GM18505 (cell line): ENCODE data around the gene PLK3.
"Not testable (repeated sequence)": the region's sequence is repeated elsewhere in the genome, so short reads cannot be mapped to it uniquely, and the experiment has no call there.

Experiments used
- ATAC-seq: cut with Tn5 transposase; IDR thresholded peaks from one replicate; pipeline ENCODE4 v1.9.1; 2021; ENCODE audit not compliant: unreplicated experiment
- POLR2A ChIP-seq: IDR thresholded peaks from 4 replicates; pipeline ENCODE4 v1.6.1; 2011; ENCODE audit warnings: borderline replicate concordance; ENCODE audit not compliant: insufficient read depth, insufficient read length; ENCODE audit errors: extremely low read depth

PLK3 gene

DNA sequence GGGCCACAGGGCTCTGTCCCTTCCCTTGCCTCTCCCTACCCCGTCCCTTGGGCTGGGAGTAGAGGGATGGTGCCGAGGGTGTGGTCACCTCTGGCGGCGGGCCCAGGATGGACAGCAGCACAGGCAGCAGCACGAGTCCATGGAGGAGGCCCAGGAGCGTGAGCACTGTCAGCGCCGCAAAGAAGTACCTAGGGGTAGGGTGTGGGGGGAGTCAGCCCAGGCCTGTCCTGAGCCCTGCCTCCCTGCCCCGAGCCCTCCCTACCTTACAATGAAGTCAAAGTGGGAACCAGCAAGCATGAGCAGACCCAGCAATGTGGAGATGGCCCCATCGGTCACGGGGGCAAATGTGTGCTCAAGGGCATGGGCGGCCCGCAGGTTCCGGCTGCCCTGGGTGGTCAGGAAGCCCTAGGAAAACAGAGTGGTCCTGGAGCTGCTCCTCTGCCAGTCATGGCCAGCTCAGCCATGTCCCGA lies 22.8 kb downstream of the PLK3 start:
- no peak for ATAC-seq
- TF ChIP-seq POLR2A = no peak

DNA sequence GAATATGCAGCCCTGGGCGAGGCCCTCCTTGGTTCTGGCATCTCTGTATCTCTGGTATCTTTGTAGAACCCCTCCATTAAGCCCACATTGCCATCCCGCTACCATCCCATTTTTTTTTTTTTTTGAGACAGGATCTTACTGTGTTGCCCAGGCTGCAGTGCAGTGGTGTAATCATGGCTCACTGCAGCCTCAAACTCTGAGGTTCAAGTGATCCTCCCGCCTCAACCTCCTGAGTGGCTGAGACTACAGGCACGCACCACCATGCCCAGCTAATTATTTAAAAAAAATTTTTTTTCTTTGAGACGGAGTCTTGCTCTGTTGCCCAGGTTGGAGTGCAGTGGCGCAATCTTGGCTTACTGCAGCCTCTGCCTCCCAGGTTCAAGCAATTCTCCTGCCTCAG lies 24.2 kb downstream of the PLK3 start:
- ATAC-seq = not testable (repeated sequence)

DNA sequence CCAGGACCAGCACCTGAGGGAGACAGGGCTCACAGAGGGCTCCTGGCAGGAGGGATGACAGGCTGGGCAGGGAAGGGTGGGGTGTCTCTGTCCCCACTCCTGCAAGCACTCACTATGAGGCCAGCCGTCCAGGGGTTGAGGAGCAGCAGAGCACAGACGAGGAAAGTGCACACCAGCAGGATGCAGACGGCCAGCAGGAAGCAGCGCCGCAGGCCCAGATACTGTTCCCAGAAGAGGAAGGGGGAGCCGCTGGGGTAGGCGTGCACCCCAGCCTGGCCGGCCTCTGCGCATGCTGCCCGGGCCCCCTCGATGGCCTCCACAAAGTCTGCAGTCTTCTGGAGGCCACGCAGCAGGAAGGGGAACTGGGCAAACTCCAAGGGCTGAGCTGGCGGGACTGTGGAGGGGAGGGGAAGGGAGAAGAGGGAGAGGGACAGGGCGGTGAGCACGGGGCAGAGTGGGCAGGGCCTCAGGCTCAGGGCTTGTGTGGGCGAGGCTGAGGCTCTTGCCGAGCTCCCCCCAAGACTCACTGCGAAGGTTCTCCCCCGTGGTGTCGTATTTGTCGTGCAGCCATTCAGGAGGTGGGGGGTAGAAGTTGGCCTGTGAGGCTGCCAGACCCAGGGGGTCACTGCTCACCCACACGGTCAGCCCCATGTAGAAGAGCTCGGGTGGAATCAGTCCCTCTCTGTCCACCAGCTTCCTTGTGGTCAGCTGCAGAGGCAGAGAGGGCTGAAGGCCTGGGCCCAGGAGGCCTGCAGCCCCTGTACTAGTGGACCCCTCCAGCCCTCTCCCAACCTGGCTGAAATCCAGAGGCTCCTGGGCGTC lies 26.4 kb downstream of the PLK3 start:
- TF ChIP-seq POLR2A = no peak
- ATAC-seq = no peak

DNA sequence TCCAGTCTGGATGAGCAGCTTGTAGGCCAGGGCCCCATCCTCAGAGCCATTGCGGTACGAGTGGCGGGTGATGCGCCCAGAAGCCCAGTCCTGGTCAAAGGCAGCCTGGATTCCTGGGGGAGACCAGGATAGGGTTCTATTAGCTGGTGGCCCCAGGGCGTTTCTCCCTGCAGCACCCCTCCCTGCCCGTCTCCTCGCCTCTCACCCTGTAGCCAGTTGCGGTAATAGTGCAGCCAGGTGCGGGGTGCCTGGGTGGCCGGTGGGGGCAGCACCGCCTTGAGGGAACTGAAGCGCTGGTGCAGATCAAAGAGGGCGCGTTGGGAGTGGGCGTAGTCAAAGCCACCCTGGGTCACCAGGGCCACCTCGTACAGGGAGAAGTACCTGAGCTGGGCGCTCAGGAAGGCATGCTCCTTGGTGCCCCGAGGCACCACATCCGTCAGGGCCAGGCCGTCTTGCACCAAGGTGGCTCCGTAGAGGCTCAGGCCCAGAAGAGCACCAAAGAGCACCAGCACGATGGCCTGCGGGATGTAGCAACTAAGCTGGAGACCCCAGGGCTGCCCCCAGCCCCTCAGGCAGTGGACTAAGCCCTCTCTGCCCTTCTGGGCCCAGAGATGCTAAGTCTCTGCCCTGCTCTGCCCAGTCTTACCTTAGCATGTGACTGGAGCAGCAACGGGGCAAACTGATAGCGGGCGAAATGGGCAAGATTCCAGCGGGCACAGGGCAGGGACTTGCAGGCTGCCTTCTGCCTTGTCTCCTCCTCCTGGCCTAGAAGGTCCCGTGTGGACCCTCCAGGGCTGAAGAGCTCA lies 27.2 kb downstream of the PLK3 start:
- TF ChIP-seq POLR2A = no peak
- ATAC-seq = no peak

DNA sequence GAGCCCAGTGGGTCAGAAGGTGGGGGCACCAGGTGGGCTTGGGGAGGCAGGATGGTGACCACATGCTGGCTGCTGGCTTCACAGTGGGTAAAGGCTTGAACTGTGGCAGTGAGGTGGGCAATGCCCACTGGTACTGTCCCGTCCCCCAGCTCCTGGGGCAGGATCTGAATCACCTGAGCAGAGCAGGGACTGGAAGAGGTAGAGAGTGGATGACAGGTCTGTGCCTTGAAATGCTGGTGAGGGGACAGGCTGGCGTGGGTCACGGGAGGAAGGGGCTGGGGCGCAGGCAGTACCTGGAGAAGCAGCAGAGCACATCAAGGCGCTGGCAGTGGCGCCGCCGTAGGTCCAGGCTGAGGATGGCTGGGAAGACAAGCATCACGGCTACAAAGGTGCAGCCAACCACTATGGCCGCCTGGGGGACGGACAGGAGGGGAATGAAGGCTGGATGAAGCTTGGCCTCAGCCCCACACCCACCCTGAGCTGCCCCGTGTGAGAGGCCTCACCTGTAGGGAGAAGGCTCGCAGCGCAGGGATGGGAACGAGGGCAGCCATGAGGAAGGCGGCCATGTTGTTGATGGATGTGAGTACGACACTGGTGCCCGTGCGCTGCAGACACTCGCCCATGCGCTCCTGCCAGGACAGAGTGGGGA lies 27.9 kb downstream of the PLK3 start:
- no peak for ATAC-seq
- no peak for TF ChIP-seq POLR2A

DNA sequence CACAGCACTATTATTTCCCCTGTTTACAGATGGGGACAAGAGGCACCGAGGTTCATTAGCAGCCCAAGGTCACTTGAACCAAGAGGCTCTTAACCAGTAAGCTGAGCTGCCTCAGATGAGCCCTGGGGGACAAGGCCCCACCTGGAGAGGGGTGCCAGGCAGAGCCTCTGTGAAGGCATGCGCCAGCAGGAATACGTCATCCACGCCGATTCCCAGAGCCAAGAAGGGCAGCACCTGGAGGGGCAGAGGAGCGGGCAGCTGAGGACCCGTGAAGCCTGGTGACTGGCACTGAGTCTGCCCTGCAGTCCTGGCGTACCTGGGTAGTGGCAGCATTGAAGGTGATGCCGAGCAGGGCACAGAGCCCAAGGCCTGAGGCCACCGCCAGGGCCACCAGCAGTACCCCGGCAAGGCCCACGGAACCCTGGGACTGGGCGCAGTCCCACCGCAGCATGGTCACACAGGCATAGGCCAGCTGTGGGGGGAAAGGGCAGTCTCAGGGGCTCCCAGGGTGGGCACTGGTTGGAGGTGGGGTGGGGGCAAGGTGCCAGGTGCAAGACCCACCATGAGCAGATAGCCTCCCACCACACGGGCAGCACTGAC lies 28.8 kb downstream of the PLK3 start:
- no peak for TF ChIP-seq POLR2A
- ATAC-seq = no peak

DNA sequence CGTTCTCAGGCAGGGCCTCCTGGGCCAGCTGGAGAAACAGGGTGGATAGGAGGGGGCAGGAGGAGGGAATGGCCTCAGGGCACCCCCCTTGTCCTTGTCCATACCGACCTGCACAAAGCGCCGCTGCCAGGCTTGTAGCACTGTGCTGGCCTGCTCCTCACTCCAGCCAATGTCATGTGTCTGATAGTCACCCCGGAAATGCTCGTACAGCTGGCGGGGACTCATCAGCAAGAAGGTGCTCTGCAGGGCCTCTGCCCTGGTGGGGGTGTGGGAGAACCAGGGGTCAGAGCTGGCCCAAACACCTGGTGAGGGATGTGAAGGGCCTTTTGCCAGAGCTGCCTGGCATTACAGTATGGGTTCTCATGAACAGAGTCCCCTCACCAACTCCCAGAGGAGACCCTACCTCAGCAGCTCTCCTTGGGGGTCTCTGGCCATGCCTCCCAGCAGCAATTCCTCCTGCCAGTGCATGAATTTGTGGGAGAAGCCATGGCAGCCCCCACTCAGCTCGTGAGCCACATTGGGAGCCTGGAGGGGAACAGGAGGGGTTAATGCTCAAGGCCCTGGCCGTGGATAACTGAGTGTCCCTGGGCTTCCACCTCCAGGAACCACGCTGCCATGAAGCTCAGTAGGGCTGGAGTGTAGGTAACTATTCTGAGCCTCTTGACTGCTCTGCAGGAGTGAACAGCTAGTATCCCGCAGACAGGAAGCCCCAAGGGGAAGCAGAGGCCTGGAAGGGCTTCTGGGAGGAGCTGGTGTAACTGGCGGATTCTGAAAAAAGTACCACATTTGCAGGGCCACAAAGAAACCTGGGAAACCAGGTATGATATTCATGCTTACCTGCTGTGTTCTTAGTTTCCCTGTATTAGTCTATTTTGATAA lies 29.6 kb downstream of the PLK3 start:
- no peak for TF ChIP-seq POLR2A
- ATAC-seq = no peak

DNA sequence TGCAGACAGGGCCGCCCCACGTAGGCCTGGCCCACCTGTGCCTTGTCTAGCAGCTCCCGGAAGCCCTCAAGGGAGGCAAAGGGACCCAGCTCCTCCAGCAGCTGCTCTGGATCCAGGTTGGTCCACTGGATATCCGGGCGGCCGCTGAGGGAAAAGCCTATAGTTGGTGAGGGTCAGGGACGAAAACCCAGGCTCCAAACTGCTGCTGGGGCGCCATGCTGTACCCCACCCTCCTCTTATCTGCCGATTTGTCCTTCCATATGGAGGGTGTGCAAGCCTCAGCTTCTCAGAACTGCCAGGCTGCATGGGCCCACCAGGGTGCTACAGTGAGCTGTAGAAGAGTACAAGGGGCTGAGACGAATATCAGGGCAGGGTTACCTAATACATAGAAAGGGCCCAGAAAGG lies 30.7 kb downstream of the PLK3 start:
- no peak for ATAC-seq
- no peak for TF ChIP-seq POLR2A

DNA sequence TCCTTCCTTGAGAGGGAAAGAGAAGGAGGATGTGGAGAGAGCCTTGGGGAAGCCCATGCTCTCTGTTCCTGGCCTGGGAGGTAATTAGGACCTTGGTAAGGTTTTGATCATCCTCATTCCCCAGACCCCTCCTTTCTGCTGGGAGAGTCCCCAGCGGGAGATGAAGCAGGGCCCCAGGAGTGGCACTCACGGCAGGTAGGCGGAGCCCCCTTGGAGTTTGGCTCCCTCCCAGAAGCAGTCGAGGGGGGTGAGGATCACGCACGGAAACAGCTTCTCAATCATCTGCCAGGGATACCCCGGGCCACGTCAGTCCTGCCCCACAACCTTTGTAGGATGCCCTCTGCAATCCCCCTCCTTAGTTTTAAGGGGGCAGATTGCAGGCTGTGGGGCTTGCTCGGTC lies 31.3 kb downstream of the PLK3 start:
- no peak for ATAC-seq
- TF ChIP-seq POLR2A = no peak

DNA sequence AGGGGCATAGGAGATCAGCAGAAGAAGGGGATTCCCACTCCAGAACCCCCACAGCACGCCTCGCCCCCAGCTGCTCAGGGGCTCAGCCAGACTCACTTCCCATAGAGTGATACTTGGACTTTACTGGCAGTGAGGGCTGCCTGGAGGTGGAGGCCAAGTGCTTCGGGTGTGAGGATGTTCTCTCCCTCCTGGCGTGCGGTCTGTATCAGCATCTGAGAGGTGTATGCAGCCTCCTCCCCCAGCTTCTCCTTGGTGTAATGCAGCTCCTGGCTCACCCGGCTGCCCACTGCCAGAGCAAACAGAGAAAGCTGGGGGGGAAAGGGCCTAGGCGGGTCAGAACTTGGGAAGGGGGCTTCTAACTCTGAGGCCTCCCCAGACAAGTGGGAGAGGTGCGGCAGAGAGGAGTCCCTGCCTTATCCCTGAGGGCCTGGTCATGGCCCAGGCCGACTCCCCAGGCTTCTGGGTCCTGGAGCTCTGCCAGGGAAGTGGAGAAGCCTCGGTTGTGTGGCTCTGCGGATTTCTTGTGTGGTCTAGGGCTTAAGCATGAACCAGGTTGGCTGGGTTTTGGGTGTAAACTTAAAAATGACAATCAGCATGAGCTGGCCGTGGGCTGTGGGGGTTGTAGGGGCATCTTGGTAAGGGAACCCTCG lies 32.0 kb downstream of the PLK3 start:
- no peak for TF ChIP-seq POLR2A
- no peak for ATAC-seq

DNA sequence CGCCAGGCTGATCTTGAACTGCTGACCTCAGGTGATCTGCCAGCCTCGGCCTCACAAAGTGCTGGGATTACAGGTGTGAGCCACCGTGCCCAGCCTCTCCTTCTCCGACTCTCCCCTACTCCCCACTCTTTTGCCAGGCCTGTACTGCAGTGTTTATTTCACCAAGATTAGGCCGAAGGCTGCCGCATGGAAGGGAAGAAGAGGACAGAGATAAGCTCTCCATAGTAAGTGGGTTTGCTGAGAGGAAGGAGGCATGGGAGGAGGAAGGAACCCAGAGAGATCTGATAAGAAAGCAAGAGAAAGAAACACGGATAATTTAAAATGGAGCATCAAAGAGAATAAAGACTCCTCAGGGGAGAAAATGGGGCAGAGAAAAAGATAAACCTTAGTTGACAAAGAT lies 34.2 kb downstream of the PLK3 start:
- ATAC-seq = no peak
- TF ChIP-seq POLR2A = no peak
